Type B pancreatic cell (in vitro differentiated cells): ENCODE measurements around the gene MEGF9. TPM values are rescaled to one million over a fixed set of nuclear protein-coding genes. Genes with fewer than 3 reads are reported as not detected.
"Not testable (repeated sequence)": the region's sequence is repeated elsewhere in the genome, so short reads cannot be mapped to it uniquely, and the experiment has no call there.

Experiments
- DNase-seq: peaks from one replicate; pipeline ENCODE4 v3.0.0; 2021; ENCODE audit warnings: mixed read lengths; ENCODE audit not compliant: unreplicated experiment; ENCODE audit errors: extremely low spot score
- H3K27ac Mint-ChIP-seq: 2 replicates; pipeline ENCODE4 v1.8.0; 2021; ENCODE audit warnings: mild to moderate bottlenecking, mixed read lengths
- H3K27me3 Mint-ChIP-seq: 2 replicates; pipeline ENCODE4 v1.8.0; 2021; ENCODE audit warnings: mixed read lengths
- H3K36me3 Mint-ChIP-seq: 2 replicates; pipeline ENCODE4 v1.8.0; 2021; ENCODE audit warnings: mixed read lengths
- H3K4me1 Mint-ChIP-seq: one replicate; pipeline ENCODE4 v1.8.0; 2021; ENCODE audit warnings: mixed read lengths; ENCODE audit not compliant: unreplicated experiment
- H3K4me3 Mint-ChIP-seq: 2 replicates; pipeline ENCODE4 v1.8.0; 2021; ENCODE audit warnings: mild to moderate bottlenecking, mixed read lengths
- H3K9me3 Mint-ChIP-seq: 2 replicates; pipeline ENCODE4 v1.8.0; 2021; ENCODE audit warnings: mixed read lengths
- total RNA-seq: library from RNA; stranded (reverse); gene quantifications from 2 replicates; pipeline ENCODE4 v1.2.1, GENCODE V29; 2021; ENCODE audit warnings: low replicate concordance
- TF ChIP-seq, protein P1 (sequence below): fragments of 200-600 bp; sonication (generic); conservative IDR thresholded peaks from 2 replicates; pipeline ENCODE4 v1.5.0; 2021; ENCODE audit warnings: antibody characterized with exemption, mild to moderate bottlenecking

Gene MEGF9
- total RNA-seq, 1 donor from 2014 or later, result 14.7 TPM

DNA sequence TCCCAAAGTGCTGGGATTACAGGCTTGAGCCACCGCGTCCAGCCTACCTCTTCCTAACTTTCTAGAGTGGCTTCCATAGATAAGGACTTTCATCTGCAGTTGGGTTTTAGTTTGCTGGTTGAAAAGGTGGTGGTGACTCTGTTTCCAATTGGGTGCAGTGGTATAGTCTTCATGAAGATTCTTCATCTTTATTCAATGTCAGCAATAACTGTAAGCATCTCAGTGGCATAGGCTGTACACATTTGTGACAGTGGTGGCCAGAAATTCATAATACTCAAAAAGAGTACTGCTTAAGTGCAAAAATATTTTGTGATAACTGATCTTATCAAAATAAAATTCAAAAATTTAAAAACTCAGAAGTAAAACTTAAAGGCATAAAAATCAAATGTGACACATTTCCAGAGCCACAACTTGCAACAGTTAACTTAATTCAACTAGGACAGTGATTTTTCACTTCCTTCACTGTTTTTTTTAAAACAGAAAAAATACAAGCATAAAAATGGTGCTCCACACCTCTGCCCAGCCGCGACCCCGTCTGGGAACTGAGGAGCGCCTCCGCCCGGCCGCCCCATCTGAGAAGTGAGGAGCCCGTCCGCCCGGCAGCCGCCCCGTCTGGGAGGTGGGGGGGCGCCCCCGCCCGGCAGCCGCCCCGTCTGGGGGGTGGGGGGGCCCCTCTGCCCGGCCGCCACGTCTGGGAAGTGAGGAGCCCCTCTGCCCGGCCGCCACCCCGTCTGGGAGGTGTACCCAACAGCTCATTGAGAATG is 77.9 kb downstream of the MEGF9 start:
- TF ChIP-seq, protein P1, sequence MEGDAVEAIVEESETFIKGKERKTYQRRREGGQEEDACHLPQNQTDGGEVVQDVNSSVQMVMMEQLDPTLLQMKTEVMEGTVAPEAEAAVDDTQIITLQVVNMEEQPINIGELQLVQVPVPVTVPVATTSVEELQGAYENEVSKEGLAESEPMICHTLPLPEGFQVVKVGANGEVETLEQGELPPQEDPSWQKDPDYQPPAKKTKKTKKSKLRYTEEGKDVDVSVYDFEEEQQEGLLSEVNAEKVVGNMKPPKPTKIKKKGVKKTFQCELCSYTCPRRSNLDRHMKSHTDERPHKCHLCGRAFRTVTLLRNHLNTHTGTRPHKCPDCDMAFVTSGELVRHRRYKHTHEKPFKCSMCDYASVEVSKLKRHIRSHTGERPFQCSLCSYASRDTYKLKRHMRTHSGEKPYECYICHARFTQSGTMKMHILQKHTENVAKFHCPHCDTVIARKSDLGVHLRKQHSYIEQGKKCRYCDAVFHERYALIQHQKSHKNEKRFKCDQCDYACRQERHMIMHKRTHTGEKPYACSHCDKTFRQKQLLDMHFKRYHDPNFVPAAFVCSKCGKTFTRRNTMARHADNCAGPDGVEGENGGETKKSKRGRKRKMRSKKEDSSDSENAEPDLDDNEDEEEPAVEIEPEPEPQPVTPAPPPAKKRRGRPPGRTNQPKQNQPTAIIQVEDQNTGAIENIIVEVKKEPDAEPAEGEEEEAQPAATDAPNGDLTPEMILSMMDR, result no peak
- no peak overlapping the region for H3K4me3 Mint-ChIP-seq
- H3K9me3 Mint-ChIP-seq, result peaks cover 6% of the 10 kb centered on the region
- no peaks in the 10 kb centered on the region for H3K4me1 Mint-ChIP-seq
- DNase-seq, result no peak
- no peaks in the 10 kb centered on the region for H3K27me3 Mint-ChIP-seq
- peaks cover 15% of the 10 kb centered on the region for H3K36me3 Mint-ChIP-seq
- no peak overlapping the region for H3K27ac Mint-ChIP-seq

DNA sequence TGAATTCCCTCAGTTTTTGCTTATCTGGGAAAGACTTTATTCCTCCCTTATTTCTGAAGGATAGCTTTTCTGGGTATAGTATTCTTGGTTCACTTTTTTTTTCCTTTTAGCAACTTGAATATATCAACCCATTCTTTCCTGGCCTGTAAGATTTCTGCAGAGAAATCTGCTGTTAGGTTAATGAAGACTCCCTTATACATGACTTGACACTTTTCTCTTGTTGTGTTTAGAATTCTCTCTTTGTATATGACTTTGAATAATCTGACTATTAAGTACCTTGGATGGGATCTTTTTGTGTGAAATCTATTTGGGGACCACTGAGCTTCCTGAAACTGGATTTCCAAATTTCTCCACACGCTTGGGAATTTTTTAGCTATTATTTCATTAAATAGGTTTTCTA is 79.3 kb downstream of the MEGF9 start:
- peaks cover 6% of the 10 kb centered on the region for H3K9me3 Mint-ChIP-seq
- no peak overlapping the region for H3K4me3 Mint-ChIP-seq
- TF ChIP-seq, protein P1, result no peak
- no peaks in the 10 kb centered on the region for H3K27me3 Mint-ChIP-seq
- H3K4me1 Mint-ChIP-seq, result no peaks in the 10 kb centered on the region
- no peak for DNase-seq
- no peak overlapping the region for H3K27ac Mint-ChIP-seq
- H3K36me3 Mint-ChIP-seq, result peaks cover 11% of the 10 kb centered on the region

DNA sequence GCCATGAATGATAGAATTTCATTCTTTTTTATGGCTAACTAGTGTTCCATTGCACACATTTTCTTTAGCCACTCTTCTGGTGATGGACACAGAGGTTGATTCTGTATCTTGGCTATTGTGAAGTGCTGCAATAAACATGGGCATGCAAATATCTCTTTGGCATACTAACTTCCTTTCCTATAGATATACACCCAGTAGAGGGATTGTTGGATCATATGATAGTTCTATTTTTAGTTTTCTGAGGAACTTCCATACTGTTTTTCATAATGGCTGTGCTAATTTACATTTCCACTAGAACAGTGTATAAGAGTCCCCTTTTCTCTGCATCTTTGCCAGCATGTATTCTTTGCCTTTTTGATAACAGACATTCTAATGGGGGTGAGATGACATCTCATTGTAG is 83.9 kb downstream of the MEGF9 start:
- H3K4me3 Mint-ChIP-seq, result no peak overlapping the region
- TF ChIP-seq, protein P1, result no peak
- peaks cover 6% of the 10 kb centered on the region for H3K9me3 Mint-ChIP-seq
- no peak overlapping the region for H3K27ac Mint-ChIP-seq
- no peaks in the 10 kb centered on the region for H3K27me3 Mint-ChIP-seq
- peaks cover 5% of the 10 kb centered on the region for H3K36me3 Mint-ChIP-seq
- peaks cover under 1% of the 10 kb centered on the region for H3K4me1 Mint-ChIP-seq
- no peak for DNase-seq

DNA sequence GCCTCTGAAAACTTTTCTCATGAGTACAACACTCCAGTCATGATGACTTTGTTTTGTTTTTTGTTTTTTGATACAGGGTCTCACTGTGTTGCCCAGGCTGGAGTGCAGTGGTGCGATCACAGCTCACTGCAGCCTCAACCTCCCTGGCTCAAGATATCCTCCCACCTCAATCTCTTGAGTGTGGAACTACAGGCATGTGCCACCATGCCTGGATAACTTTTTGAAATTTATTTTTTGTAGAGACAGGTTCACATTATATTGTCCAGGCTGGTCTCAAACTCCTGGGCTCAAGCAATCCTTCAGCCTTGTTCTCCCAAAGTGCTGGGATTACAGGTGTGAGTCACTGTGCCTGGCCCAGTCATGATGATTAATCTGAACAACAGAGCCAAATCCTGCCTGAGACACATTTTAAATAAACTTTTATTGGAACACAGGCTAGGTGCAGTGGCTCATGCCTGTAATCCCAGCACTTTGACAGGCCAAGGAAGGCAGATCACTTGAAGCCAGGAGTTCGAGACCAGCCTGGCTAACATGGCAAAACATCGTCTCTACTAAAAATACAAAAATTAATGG is 85.3 kb downstream of the MEGF9 start:
- H3K27ac Mint-ChIP-seq, H3K9me3 Mint-ChIP-seq, DNase-seq, H3K4me1 Mint-ChIP-seq, H3K36me3 Mint-ChIP-seq, H3K4me3 Mint-ChIP-seq, H3K27me3 Mint-ChIP-seq: not testable (repeated sequence)

DNA sequence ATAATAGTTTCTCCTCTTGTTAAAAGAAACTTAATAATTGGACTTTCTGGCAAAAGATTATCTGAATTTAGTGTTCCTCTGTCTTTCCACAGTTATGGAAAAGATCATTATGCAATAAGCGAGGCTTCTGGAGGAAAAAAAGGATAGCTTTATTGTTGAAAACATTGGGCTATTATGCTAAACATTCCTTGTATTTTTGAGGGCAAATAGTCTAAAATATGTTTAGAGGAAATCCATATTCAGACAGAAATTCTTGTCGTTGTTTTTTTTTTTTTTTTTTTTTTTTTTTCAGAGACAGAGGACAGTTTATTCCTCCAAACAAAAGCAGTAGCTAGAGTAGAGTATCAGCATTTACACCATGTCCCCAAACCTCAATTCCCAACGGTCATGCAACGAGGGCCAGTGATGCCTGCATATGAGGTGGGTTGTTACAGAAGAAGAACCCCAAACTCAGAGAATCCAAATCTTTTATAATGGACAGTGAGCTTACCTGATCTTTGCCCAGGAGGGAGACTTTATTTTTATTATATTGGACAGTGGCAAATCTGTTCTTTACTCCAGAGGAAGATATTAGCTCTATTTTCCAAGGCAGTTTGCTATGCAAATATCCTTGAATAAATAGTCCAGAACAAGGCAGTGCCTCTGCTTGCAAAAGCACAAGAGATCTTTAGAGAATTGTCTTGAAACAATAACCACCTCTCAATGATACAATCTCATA is 85.9 kb downstream of the MEGF9 start:
- Mint-ChIP-seq H3K27ac (no peak overlapping the region), H3K4me3 (no peak overlapping the region)

More for the DNA sequence above, 85.9 kb downstream of the MEGF9 start:
- Mint-ChIP-seq H3K4me1 (peaks cover 5% of the 10 kb centered on the region), H3K9me3 (no peaks in the 10 kb centered on the region), H3K36me3 (peaks cover 5% of the 10 kb centered on the region), H3K27me3 (no peaks in the 10 kb centered on the region)
- TF ChIP-seq, protein P1, result no peak
- DNase-seq, result no peak
